GM21381 (cell line): ENCODE data around the gene TMEM53.

Experiments
- ATAC-seq: cut with Tn5 transposase; IDR thresholded peaks from one replicate; pipeline ENCODE4 v1.9.1; 2021; ENCODE audit warnings: mild to moderate bottlenecking, moderate library complexity; ENCODE audit not compliant: unreplicated experiment

TMEM53 gene

DNA sequence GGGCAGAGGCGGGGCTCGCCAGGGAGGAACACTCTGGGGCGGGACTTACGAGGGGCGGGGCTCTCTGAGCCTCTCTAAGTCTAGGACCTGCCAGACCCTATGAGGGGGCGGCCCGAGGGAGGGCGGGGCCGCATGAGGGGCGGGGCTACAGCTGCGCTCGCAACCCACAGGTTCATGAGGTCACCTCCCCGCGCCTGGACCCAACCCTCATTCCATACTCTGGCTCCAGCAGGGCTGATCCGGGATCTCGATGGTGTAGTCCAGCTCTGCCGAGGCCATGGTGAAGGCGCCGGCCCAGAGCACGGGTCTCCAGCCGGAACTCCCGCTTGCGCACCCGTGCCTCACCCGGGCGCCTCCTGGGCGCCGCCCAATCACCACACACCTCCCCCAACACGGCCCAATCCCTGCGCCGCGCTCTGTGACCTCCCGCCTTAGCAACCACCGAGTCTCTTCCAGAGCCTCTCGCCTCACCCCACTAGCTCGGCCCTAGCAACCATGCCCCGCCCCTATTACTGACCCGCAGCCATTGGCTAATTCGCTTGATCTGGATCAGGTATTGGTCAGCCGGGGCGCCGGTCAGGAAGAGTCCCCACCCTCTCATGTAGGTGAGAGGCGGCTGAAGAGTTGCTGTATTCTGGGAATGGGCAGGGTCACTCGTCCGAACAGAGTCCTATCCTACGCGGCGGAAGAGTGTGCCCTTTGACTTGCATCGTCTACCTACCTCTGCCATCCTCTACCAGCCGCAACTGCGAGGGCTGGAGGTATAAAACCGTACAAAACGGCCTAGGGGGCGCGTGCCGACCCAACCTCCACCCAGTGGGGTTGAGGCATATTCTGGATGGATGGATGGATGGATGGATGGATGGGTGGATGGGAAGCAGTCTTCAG, at the start of gene TMEM53, which contains the start of gene ARMH1:
Gene TMEM53 (minus strand): TSS at position 369 of the 888 bp plus-strand sequence. CDS start 90 bp downstream, at position 279.
Gene ARMH1 (plus strand): TSS at position 602 of the 888 bp plus-strand sequence. CDS start 14,984 bp downstream, outside the sequence.
- peak; percentile 86 for ATAC-seq

GRCh38 chr1:44723496-44724295, 49.4 kb upstream of the TMEM53 start:
- ATAC-seq, result no peak

DNA sequence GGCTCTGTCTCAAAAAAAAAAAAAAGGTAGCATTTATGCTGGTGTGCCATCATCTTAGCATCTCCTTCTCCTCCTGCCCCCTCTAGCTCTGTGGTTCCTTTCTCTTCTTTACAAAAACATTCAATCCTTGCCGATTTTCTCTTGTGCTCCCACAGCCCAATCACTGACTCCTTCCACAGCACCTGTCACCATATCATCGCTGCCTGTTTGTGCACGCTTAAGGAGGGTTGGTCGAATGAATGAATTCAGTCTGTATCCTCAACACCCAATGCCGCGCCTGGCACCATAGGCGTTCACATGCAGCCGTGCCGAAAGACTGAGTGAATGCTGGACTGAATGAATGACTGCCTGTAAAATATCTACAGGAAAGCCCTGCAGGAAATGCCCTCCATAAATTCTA, 48.8 kb upstream of the TMEM53 start:
- no peak for ATAC-seq

DNA sequence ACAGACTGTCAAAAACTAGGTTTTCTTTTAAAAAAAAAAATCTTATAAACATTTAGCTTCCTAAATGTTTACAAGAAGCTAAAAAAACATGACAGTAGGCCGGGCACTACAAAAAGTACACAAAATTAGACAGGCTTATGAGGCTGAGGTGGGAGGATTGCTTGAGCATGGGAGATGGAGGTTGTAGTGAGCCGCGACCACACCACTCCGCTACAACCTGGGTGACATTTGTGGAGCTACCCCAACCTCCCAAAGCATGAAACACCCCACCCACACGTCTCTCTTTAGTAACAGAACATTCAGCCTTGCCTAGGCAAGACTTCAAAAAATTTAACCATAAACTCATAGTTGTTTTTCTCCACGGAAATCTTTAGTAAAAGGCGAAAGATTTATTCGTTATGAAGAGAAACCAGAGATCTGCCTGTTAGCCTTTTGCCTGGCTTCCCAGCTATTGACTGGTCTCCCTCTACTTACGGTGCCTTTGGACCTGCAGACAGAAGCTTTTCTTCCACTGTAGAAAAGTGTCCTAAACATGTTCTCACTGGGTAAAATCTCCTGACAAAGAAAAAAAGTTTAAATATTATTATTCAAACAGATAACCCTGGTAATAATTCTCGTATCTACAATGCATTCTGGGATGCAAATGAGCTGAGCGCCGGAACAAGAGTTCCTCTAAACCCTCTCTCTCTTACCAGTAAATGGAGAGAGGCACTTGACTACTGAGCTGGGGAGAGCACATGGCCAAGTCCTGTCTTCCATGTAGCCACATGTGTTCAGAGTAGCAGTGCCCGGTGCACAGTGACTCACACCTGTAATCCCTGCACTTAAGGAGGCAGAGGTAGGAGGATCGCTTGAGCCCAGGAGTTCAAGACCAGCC, 47.4 kb upstream of the TMEM53 start:
- ATAC-seq, result peak; percentile 70

GRCh38 chr1:44720281-44720680, 46.0 kb upstream of the TMEM53 start:
- no peak for ATAC-seq

GRCh38 chr1:44719318-44719717, 45.0 kb upstream of the TMEM53 start:
- ATAC-seq, result no peak

DNA sequence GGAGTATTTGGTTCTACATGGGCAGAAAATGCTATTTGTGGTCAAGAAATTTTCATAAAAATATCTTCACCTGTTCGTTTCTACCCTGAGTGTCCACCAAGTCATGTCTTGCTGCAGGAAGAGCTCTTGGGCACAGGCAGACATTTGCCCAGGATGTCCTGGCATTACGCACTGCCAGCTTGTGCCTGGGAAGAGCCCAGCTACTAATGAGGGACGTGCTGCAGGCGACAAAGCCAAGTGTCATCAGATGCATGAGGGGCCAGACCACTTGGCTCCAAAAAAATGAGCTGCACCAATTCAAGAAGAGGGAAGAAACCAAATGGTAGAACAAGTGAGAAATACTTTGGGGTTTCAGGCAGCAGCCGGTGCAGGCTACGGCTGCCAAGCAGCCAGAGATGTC, 43.8 kb upstream of the TMEM53 start:
- ATAC-seq, result no peak

DNA sequence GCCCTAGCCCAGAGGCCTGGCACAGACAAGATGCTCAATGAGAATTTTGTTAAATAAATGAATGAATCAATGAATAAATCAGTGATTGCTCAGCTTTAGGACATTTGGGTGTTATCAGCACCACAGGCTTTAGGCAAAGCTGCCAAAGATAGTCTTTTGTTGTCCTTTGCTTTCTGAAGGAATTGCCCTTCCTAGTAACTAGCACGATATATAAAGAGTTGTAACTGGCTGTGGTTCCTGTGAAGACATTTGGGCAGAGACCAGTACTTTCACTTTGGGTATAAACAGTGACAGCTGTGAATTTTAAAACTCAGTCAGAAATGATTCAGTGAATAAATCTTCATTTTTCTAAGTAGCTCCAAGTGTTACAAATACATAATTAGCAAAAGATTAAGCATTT, 43.4 kb upstream of the TMEM53 start:
- ATAC-seq, result no peak

- no peak for ATAC-seq
Measured at GRCh38 chr1:44717156-44717555, 42.9 kb upstream of the TMEM53 start.

DNA sequence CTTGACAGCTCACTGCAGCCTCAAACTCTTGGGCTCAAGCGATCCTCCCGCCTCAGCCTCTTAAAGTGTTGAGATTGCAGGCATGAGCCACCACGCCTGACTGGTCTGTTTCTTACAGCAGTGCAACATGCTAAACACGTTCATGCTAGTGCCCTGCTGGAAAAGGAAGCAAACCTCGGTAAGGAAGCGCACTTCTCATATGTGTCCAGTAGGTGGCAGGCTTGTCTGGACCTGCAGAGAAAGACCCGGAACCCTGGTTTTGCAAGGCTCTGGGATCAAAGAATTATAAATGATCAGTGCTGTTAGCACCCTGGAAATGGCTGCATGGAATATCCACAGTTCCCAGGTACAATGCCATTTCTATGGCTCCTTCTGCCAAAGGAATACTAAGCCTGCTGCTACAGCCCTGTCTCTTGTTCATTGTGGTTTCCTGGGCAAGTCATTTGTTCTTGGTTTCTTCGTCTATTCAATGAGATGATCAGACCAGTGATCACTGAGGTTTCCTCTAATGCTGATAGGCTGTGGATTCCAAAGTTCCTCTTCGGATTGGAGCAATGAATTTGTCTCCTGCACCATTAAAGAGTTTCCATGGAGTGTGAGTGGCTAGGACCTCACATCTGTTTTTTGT, 40.8 kb upstream of the TMEM53 start:
- ATAC-seq, result no peak

DNA sequence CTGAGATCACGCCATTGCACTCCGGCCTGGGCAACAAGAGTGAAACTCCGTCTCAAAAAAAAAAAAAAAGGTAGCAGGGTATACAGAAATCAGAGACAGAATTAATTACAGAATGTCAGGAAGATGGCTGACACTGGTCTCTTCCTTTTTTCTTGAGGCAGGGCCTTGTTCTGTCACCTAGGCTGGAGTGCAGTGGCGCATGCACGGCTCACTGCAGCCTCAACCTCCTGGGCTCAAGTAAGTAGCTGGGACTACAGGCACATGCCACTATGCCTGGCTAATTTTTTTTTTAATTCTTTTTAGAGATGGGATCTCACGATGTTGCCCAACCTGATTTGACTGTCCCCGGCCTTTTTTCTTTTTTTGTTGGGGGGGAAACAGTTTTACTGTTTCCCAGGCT, 40.3 kb upstream of the TMEM53 start:
- no peak for ATAC-seq

DNA sequence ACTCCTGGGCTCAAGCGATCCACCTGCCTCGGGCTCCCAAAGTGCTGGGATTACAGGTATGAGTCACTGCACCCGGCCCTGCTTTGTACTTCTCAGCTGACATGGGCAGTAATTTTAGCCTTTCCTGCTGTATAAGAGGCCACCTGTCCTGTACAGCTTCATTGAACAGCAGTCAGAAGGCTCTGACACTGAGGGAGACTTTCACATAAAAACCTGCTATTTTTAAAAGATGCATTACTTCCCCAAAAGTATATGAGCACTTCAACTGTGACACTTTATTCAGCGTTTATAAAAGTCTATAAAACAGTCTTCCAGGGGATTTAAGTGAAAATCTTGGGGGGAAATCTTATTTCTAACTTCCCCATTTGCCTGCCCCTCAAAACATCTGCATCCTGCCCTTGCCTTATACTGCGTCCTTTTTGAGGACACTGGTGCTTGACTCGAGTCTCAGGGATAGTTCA, 39.1 kb upstream of the TMEM53 start:
- no peak for ATAC-seq

DNA sequence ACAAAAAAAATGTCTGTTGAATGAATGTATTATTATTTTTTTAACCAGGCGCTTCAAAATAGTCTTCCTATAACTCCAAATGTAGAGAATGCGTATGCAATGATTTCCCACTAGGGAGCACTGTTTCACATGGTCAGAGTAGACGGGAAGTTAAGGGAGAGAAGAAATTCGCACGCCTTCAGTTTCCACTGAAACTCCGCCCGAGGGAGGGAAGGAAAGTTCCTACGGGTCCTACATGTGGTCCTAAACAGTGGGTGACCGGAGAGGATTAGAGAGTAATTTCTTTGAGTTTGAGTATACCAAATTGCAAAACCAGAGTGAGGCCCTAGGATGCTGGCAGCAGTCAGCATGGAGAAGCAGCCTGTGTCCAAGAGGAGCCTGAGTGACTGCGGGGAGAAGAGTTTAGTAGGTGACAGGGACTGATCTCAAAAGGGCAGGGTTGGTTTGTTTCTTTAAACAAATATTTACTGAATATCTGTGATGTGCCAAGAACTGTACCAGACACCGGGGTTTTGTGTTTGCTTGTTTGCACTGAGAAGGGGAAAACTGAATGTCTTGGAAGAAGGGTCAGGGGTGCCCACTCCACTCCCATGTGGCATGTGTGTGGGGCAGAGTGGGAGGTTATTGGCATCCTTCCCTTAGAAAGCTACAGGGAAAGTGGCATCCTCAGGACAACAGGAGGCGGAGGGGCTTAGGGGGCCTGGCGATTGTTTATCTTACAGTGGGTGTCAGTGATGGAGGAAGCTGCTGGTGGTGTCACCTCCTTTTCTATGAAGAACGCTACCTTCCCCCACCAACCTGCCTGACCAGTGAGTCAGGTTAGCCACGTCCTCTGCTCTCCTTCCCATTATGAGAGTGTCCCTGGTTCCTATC, 33.9 kb upstream of the TMEM53 start:
- no peak for ATAC-seq

DNA sequence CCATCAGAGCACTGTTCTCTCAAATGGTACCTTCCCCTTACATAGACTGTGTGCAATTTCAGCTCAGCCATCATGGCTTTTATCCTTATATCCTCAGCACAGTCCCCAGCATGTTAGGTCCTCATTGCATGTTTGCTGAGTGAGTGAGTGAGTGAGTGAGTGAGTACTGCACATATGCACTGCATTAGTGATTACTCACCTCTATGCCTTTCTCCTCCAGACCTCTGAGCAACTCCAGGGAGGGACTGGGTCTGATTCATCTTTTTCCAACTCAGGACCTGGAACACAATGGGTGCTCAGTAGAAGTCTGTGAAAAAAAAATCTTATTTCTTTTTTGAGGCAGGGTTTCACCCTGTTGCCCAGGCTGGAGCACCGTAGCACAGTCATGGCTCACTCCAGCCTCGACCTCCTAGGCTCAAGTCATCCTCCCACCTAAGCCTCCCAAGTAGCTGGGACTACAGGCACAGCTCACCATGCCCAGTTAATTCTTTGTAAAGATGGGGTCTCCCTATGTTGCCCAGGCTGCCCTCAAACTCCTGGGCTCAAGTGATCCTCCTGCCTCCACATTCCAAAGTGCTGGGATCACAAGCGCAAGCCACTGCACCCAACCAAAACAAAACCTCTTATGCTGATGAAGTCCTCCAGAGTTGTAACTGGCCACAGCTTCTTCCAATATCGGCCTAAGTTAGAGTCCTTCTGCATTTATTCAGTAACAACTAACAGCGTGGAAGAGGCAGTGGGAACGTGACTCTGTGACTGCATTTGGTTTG, 33.0 kb upstream of the TMEM53 start:
- ATAC-seq, result no peak

DNA sequence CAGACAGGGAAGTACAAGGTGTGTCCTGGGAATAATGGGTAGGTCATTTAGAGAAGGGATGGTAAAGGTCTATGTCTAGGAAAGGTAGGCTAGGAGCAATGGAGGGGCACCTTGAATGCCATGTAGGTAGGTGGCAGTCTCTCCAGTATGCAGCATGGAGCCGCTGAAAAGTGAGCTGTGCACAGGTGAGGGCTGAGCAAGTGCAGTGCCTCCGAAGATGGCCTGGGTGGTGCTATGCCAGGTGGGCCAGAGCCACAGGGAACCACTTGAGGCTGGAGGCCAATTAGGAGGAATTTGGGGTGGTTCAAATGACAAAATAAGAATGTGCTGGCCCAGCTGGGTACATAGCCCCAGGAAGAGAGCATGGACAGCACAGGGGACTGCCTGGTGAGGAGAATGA, 31.7 kb upstream of the TMEM53 start:
- no peak for ATAC-seq

GRCh38 chr1:44705470-44705869, 31.2 kb upstream of the TMEM53 start:
- no peak for ATAC-seq

- no peak for ATAC-seq
Measured at GRCh38 chr1:44701141-44701573, 26.9 kb upstream of the TMEM53 start.

GRCh38 chr1:44700573-44700972, 26.3 kb upstream of the TMEM53 start:
- no peak for ATAC-seq
